ENCODE data around the gene MCOLN1.

DNA sequence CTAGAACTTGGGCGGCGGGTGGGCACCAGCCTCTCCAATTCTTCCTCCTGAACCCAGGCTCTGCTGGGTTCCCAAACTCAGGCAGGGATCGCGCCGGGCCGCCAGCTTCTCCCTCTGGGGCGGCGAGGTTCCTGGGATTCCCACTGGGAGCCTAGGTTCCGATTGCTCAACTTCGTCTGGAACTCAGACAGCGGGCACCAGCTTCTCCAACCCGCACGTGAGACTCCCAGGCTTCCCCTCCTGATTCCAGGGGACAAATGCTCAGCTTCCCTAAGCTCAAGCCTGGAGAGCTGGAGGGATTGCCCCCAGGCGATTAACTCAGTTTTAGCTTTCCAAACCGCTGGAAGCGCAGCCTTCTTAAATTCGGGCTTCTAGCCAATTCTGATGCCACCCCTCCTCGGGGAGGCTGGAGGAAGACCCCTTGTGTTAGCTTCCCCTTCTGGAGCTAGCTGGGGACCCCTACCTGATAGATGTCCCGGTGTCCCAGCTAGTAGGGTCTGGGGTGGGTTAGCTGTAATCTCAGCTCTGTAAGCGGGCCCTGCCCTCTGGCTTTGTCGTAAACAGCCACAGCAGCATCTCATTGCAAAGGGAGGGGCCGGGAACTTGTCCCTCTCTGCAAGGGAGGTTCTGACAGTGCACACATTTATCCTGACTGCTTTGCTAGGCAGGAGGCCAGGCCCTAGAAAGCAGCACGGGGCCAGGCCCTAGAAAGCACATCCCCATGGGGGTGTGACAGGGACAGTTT, 671 bp downstream of the MCOLN1 start:
- TF ChIP-seq EGR1 (IDR thresholded peaks at IDR 0.05) (no peak), TAF1 (IDR thresholded peaks at IDR 0.05; ENCODE audit: low read depth) (no peak), RAD21 (IDR thresholded peaks at IDR 0.05; ENCODE audit: low read depth) (no peak), CEBPB (IDR thresholded peaks at IDR 0.05) (0 out of 2 replicates have a peak, but pooled peaks have one; percentile 37), EP300 (IDR thresholded peaks at IDR 0.05; ENCODE audit: borderline replicate concordance) (no peak), YY1 (IDR thresholded peaks at IDR 0.05; ENCODE audit: low read depth) (no peak), TCF12 (IDR thresholded peaks at IDR 0.05; ENCODE audit: low read depth) (no peak), CREB1 (IDR thresholded peaks at IDR 0.05; ENCODE audit: low read depth) (no peak), NFIC (IDR thresholded peaks at IDR 0.05) (no peak)
- TF ChIP-seq, protein P1, sequence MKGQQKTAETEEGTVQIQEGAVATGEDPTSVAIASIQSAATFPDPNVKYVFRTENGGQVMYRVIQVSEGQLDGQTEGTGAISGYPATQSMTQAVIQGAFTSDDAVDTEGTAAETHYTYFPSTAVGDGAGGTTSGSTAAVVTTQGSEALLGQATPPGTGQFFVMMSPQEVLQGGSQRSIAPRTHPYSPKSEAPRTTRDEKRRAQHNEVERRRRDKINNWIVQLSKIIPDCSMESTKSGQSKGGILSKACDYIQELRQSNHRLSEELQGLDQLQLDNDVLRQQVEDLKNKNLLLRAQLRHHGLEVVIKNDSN (IDR thresholded peaks at IDR 0.05): no peak
- TF ChIP-seq, protein P2, sequence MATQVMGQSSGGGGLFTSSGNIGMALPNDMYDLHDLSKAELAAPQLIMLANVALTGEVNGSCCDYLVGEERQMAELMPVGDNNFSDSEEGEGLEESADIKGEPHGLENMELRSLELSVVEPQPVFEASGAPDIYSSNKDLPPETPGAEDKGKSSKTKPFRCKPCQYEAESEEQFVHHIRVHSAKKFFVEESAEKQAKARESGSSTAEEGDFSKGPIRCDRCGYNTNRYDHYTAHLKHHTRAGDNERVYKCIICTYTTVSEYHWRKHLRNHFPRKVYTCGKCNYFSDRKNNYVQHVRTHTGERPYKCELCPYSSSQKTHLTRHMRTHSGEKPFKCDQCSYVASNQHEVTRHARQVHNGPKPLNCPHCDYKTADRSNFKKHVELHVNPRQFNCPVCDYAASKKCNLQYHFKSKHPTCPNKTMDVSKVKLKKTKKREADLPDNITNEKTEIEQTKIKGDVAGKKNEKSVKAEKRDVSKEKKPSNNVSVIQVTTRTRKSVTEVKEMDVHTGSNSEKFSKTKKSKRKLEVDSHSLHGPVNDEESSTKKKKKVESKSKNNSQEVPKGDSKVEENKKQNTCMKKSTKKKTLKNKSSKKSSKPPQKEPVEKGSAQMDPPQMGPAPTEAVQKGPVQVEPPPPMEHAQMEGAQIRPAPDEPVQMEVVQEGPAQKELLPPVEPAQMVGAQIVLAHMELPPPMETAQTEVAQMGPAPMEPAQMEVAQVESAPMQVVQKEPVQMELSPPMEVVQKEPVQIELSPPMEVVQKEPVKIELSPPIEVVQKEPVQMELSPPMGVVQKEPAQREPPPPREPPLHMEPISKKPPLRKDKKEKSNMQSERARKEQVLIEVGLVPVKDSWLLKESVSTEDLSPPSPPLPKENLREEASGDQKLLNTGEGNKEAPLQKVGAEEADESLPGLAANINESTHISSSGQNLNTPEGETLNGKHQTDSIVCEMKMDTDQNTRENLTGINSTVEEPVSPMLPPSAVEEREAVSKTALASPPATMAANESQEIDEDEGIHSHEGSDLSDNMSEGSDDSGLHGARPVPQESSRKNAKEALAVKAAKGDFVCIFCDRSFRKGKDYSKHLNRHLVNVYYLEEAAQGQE (IDR thresholded peaks at IDR 0.05; ENCODE audit: low read depth): no peak
